LNCaP clone FGC (cell line): ENCODE results near the gene PRR20G.

Experiments
- DNase-seq: peaks from one replicate; pipeline ENCODE4 v3.0.0-alpha.2; 2011; ENCODE audit warnings: low read depth
- H3K4me3 ChIP-seq: 2 replicates; pipeline ENCODE4 v1.5.1; 2011; ENCODE audit warnings: mild to moderate bottlenecking, low read depth, low read length, control low read depth
- CTCF ChIP-seq: IDR thresholded peaks from 2 replicates; pipeline ENCODE4 v1.5.1; 2012; ENCODE audit warnings: mild to moderate bottlenecking; ENCODE audit not compliant: control insufficient read depth, insufficient read depth; ENCODE audit errors: extremely low read depth

The PRR20G gene

DNA sequence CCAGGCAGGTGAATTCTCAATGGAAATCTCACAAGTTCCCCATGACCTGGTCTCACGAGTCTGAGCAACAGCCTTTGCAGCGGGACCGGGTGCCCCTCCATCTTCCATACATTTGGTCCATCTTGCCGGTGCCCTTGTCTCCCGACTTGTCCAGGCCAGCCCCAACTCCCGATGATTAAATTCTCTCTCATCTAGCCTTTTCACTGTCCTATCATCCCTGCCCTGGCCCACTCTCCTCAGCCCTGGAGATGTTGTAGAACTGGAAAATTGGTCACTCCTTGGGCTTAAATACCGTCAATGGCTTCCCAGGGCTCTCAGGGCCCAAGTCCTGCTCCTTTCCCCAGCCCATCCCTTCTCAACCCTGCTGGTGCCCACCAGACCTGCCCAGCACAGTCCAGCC lies 34.4 kb downstream of the PRR20G start:
- H3K4me3 ChIP-seq: no peak overlapping the region
- DNase-seq: no peak
- TF ChIP-seq CTCF: no peak

- DNase-seq: no peak
- TF ChIP-seq CTCF: no peak
- H3K4me3 ChIP-seq: no peak overlapping the region
Observed at GRCh38 chr3:127252446-127252845, 35.4 kb downstream of the PRR20G start.

DNA sequence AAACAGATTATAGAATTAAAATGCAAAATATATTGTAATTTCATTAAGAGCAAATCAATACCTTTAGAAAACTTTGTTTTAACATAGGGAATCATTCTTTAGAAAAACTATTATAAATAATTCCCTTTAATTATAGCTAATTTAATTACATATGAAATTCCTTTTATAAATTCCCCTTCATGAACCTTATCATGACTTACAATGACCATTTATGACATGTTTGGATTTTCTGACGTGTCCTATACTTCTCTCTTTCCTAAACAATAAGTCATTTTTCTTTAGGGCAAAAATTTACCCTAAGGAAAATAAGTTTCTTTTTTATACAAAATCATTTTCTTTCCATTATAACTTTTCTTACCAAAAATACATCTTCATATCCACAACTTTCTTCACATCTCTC lies 37.8 kb downstream of the PRR20G start:
- H3K4me3 ChIP-seq: no peak overlapping the region
- no peak for TF ChIP-seq CTCF
- no peak for DNase-seq

DNA sequence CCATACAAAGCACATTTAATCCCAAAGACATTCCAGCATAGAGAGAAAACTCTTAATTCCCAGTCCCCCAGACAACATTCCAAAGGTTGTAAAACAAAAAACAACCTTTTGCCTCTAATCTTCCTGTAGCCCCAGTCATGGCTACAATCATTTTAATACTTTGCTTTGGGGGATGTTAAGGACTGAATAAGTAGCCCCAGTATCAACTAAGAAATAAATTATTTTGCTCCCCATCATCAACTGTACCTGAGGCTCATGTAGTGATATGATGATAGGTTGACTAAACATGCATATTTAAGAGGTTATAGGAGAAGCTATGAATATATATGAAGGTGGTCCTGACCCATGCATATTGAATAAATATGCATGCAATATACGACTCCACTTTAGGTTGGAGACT lies 40.6 kb downstream of the PRR20G start:
- no peak overlapping the region for H3K4me3 ChIP-seq
- no peak for DNase-seq
- no peak for TF ChIP-seq CTCF

DNA sequence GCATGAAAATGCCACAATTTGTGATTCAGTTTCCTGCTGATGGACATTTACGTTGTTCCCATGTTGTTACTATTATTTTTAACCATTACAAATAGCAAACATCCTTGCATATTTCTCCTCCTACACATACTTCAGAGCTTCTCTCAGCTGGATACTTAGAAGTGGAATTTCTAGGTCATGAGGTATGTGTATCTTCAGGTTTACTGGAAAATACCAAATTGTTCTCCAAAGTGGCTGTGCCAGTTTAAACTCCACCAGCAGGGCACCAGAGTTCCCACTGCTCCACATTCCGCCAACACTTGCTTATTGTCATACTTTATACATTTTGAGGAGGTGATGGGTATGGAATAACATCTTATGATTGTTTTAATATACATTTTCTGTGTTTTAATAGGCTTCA lies 49.2 kb downstream of the PRR20G start:
- no peak for TF ChIP-seq CTCF
- no peak for DNase-seq
- no peak overlapping the region for H3K4me3 ChIP-seq

DNA sequence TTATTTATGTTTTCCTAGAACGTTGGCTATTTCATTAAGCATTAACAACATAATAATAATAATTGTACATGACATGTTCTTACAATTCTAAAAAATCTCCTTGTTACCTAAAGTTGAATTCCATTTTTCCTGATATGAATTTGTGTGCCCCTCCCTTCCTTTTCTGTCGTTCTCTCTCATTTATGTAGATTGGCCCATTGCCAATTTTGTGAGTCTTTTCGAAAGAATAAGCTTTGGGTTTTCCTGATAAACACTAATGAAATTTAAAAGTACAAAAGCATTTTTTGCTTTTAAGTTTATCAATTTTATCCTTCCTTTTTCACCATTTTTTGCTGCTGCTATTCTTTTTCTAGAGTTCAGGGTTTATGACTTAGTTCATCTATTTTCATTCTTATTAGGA lies 50.0 kb downstream of the PRR20G start:
- H3K4me3 ChIP-seq: no peak overlapping the region
- TF ChIP-seq CTCF: no peak
- DNase-seq: no peak

DNA sequence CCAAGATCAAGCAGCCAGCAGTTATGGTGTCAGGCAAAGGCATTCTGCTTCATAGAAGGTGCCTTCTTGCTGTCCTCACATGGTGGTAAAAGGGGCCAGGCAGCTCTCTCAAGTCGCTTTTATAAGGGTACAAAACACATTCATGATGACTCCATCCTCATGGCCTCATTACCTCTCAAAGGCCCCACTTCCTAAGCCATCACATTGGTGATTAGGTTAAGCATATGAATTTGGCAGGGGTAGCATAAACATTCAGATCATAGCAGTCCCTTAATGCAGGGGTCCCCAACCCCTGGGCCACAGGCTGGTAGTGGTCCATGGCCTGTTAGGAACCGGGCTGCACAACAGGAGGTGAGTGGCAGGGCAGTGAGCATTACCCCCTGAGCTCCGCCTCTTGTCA lies 52.1 kb downstream of the PRR20G start:
- H3K4me3 ChIP-seq: no peak overlapping the region
- no peak for DNase-seq
- TF ChIP-seq CTCF: no peak
